OCI-M1 (cell line): ENCODE results near the gene RNF145.
"Not testable (repeated sequence)": the region's sequence is repeated elsewhere in the genome, so short reads cannot be mapped to it uniquely, and the experiment has no call there.

Experiments
- DNase-seq: peaks from one replicate; lab custom pipeline; 2025; lab: John Stamatoyannopoulos, UW

The RNF145 gene

GRCh38 chr5:159189310-159189709 lies 20.0 kb downstream of the RNF145 start:
- DNase-seq = no peak

DNA sequence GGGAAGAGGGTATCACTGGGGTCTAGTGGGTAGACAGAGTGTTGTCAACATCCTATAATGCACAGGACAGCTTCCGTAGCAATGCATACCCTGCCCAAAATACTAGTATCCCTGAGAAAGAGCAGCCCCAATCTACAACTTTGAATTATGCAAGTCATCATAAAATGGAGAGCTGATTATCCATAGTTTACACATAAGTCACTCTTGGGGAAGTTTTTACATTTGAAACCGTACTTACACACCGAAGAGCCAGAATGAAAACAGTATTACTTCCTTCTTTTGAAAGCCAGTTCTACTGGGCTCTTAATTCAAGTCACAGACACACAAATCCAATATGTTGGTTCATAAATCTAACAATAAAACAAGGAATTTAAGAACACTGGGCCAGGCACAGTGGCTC lies 21.6 kb downstream of the RNF145 start:
- no peak for DNase-seq

GRCh38 chr5:159186319-159186718 lies 23.0 kb downstream of the RNF145 start:
- no peak for DNase-seq

- DNase-seq = no peak
Observed at GRCh38 chr5:159185773-159186172, 23.6 kb downstream of the RNF145 start.

GRCh38 chr5:159184858-159185381 lies 24.4 kb downstream of the RNF145 start:
- DNase-seq = peak; percentile 20

DNA sequence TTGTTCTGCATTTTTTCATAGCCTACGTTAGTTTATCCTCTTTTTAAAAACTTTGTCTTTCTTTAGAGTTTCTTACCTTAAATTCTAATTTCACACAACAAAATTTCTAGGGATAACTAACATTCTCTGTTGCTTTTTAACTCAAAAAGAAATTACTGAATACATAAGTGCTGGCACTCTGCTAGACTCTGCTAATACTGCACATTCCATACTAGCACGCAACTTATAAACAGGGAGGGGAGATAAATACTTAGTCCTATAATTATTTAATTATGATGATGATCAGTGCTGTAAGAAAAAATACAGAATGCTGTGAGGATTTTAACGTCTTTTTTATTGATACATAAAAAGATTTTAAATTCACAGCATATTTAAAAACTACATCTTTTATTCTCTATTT lies 25.1 kb downstream of the RNF145 start:
- no peak for DNase-seq

- DNase-seq = peak; percentile 19
Observed at GRCh38 chr5:159183247-159183646, 26.1 kb downstream of the RNF145 start.

DNA sequence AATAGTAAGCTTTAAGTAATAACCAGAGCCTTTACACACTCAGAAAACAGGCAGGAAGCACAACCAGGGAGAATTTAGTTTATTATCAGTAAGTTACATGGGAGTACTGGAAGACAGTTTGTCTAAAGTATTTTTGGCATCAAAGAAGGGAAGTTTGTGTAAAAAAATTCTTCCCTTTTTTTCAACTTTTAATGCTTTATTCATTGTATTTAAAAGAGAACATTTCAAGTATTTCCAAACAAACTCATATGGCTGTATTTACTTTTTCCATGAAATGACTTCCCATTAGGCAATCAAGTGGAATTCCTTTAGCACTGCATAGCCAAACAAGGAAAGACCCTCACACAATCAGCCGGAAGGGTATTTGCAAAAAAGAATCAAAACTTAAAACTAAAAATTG lies 26.7 kb downstream of the RNF145 start:
- peak; percentile 19 for DNase-seq

GRCh38 chr5:159181651-159182050 lies 27.7 kb downstream of the RNF145 start:
- DNase-seq = no peak

- DNase-seq = no peak
Observed at GRCh38 chr5:159181152-159181551, 28.2 kb downstream of the RNF145 start.

DNA sequence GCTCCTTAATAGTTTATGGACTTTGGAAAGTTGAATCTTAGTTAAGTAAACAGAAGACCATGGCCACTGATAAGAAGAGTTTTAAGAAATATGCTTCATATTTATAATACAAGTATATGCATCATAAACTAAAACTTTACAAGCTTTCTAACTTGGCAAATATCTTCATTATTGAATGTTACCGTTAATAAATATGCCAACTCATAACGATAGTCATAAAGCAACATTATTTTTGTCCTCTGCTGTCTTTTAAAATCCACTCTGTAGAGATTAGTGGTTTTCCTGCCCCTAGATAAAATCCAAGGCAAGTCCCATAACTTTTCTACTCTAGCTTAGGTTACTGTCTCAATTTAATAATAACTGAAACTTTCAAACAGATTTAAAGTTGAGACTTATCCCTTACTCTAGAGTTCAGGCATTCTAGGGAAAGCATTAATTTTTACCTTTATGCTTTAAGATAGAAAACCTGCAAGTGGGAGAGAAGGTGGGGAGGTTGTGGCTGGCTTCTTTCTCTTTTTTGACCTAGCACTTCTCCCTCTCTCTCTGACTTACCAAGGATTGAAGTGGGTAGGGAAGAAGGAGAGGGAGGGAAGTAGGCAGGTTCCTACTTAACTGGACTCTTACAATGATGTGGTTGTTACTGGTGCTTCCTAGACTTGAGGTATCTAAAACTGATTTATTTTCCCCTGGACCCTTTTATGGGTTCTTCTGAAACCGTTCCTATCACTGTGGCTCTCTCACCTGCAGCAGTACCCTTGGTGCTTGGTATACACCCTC lies 29.6 kb downstream of the RNF145 start:
- DNase-seq = peak; percentile 38

DNA sequence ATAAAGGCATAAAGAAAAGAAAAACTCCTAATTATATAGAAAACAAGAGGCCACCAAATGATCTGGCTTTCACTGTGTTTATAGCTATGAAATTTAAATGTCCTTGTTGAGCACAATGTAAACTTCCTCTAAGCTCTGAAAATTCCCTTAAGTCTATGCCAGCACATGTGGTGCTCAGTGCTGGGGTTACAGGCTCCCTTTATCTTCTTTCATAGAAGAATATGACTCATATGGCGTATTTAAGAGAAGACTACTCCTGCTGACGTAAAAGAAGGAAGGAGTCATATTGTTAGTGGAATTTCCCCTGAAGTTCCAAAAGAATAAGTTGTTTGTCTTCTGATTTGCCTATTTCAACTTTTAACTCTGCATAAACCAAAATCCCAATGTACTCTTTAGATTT lies 30.4 kb downstream of the RNF145 start:
- peak; percentile 82 for DNase-seq

GRCh38 chr5:159175547-159175946 lies 33.8 kb downstream of the RNF145 start:
- peak; percentile 15 for DNase-seq

- no peak for DNase-seq
Observed at GRCh38 chr5:159174511-159175168, 34.7 kb downstream of the RNF145 start.

- no peak for DNase-seq
Observed at GRCh38 chr5:159171274-159171673, 38.1 kb downstream of the RNF145 start.

GRCh38 chr5:159170021-159170420 lies 39.3 kb downstream of the RNF145 start:
- no peak for DNase-seq

GRCh38 chr5:159166416-159166815 lies 42.9 kb downstream of the RNF145 start:
- DNase-seq = no peak

GRCh38 chr5:159163701-159164046 lies 45.7 kb downstream of the RNF145 start:
- DNase-seq = no peak

DNA sequence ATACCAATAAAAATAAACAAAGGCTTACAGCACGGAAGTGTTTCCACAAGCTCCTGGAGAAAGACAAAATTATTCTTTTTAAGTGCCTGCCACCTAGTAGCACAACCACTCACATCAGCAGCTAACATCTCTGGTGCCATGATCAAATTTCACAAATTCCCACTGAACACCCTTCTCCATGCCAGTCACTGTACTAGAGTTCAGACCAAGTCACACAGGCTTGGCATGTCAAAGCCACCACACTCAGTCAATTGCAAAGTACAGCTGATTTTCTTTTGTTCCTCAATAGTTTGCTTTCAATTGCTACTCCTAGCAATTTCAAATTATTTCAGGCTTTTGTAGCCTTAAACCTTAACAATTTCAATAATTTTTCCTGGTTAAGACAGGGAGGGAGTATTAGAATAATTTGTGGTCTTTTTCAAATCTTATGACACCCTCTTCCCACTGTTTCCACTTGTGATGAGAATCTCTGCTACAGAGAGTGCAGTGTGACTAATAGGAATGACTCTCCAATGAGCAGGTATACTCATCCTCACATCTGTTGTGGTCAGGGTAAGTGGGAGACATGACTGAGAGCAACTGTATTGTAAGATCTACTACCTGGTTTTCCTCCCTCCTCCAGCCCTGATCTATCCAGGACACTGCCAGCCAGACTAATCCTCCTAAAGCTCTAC lies 46.2 kb downstream of the RNF145 start:
- no peak for DNase-seq

DNA sequence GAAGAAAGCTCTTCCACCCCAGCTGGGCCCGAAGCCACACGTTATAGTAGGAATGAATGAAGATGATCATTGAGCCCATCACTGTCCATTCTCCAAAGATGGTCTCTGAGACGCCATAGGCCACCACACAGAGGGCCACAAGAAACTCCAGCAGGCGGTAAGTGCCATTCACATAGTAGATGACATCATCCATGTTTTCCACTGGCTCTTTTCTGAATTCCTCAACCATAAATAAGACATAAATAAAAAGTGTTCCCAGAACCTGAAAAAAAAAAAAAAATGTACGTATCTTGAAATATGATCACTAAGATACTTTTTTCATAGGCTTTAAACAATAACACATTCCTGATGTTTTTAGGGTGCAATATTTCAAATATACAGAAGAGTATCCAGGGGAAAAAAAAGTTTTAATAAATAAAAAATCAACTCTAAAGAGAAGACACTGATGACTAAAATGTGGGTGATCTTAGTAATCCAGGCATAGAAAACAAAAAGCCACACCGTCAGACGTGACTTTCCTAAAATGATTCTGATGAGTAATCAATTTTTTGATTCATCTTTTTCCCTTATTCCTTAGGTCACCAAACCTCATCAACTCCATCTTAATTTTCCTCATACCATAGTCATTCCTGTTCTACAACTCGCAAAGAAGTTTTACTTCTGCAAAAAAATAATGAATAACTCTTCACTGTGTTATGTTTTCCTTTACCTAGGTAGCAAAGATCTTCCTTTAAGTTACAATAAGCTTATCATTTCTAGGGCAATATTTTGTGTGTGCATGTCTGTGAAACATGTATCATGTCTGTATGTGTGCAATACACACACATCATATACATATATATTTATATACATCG lies 47.8 kb downstream of the RNF145 start:
- DNase-seq = no peak

DNA sequence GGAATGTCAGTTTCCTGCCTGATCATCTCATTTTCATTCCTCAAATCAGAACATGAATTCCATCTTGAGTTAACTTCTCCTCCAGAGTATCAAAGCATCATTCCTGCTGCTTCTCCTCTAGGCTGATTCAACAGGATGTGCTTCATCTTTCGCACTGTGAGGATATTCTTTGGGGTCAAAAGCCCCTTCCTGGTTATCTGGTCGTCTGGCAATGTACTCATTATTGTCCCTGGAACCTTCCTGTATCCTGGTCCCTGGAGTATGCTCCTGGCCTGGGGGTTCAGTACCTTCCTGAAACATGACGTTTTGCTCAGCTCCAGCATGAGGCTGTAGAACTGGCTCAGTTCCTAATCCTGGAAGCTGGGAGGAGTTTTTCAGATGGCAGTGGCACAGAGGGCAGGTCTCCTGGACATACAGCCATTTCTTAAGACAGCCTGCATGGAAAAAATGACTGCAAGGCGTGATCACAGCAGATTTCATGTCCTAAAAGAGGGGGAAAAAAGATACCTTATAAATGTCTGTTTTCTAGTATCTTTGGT lies 50.7 kb downstream of the RNF145 start:
- not testable (repeated sequence) for DNase-seq

DNA sequence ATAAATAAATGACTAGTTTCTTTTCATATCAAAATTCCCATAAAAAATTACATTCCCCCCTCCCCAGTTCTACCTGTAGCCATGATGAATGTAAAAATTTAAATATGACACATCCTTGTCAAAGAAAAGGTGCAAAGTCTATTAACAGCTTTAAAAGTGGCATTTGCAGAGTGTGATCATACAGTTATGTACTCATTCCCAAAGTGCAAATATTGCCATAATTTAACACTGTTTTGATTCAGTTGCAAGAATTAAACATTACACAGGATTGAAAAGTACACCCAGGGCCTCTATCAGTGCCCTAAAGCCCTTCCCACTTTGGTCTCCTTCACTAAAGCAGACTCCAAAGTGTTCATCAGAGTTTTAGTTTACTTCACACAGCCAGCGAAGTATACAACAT lies 51.8 kb downstream of the RNF145 start:
- no peak for DNase-seq
